Cardiac fibroblast (primary cell): Measurements from ENCODE around the gene BMS1.
"Not testable (repeated sequence)": the region's sequence is repeated elsewhere in the genome, so short reads cannot be mapped to it uniquely, and the experiment has no call there.

Source experiments
- DNase-seq, 2 donors: peaks; one replicate each; pipeline versions ENCODE4 v3.0.0 to v3.0.0-alpha.2; 2010; ENCODE audit warnings: low read depth in 2 of 2
- H3K4me3 ChIP-seq, 2 donors: replicated peaks in 1 of 2; 1 replicate in 1 of 2; 2 replicates in 1 of 2; pipeline ENCODE4 v1.5.1; 2011; ENCODE audit warnings: low read depth in 2 of 2, low read length in 2 of 2, mild to moderate bottlenecking in 2 of 2, moderate library complexity in 1 of 2
- CTCF ChIP-seq: IDR thresholded peaks from one replicate; pipeline ENCODE4 v1.5.1; 2011; ENCODE audit warnings: low read depth, mild to moderate bottlenecking, low read length, inconsistent platforms

The BMS1 gene

GRCh38 chr10:42782446-42783180 lies at the start of gene BMS1:
TSS of gene BMS1 (plus strand) at chr10:42782795. CDS start at chr10:42784395, 1,600 bp downstream.
- peak; percentile 95 to 97 for DNase-seq
- TF ChIP-seq CTCF: no peak
- peak within 1 kb of the TSS; percentile 82 to 84 for H3K4me3 ChIP-seq

GRCh38 chr10:42734536-42734935 lies 48.1 kb upstream of the BMS1 start:
- no peak overlapping the region for H3K4me3 ChIP-seq
- no peak for DNase-seq
- no peak for TF ChIP-seq CTCF

GRCh38 chr10:42738679-42739078 lies 43.9 kb upstream of the BMS1 start:
- no peak for TF ChIP-seq CTCF
- H3K4me3 ChIP-seq: no peak overlapping the region
- DNase-seq: no peak

GRCh38 chr10:42741536-42741935 lies 41.1 kb upstream of the BMS1 start:
- H3K4me3 ChIP-seq, DNase-seq: not testable (repeated sequence)

- H3K4me3 ChIP-seq: no peak overlapping the region
- DNase-seq: no peak
- TF ChIP-seq CTCF: no peak
These were observed 38.9 kb upstream of the BMS1 start for GRCh38 chr10:42743697-42744096.

GRCh38 chr10:42744134-42744701 lies 38.4 kb upstream of the BMS1 start:
- H3K4me3 ChIP-seq: no peak overlapping the region
- TF ChIP-seq CTCF: no peak
- no peak for DNase-seq

GRCh38 chr10:42753126-42753506 lies 29.5 kb upstream of the BMS1 start:
- H3K4me3 ChIP-seq: peak overlapping the region; percentile 45
- peak; percentile 79 for TF ChIP-seq CTCF
- DNase-seq: peak; percentile 75 to 77
